ENCODE results near the gene GRIN1. TPM values are rescaled to one million over a fixed set of nuclear protein-coding genes. Genes with fewer than 3 reads are reported as not detected.

GRIN1 gene
- total and polyA plus RNA-seq, 2 of the 13 experiments (the other 11 are each of a cell fraction or from before 2014, with no cell fraction given): 0.13 TPM; not detected in 1

DNA sequence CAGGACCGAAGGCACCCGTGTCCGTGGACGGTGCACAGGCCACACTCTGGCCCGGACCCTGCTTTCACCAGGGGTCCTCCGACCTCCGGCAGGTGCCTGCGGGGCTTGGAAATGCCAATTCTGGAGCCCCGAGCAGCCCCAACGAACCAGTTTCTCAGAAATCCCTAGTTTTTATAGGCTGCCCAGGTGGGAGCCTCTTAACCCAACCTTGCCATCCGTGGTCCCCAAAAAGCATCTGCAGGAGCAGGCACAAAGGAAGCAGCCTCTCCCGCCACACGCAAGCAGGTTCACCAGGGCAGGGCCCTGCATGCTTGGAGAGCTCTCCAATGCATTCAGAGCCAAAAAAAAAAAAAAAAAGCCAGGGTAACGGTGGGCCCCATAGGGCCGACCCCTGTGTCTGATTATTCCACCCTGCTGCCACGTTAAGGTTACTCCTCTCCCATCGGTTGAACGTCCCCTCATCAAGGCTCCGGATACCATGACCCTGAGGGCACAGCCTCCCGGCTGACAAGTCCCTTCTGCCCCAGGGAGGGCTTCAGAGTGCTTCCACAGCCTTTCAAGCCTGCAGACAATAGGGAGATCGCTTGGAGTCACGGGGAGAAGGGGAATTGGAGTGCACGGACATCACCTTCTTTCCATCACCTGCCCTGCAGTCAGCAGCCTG, 62.4 kb downstream of the GRIN1 start (continued):
- TF ChIP-seq, protein P1, sequence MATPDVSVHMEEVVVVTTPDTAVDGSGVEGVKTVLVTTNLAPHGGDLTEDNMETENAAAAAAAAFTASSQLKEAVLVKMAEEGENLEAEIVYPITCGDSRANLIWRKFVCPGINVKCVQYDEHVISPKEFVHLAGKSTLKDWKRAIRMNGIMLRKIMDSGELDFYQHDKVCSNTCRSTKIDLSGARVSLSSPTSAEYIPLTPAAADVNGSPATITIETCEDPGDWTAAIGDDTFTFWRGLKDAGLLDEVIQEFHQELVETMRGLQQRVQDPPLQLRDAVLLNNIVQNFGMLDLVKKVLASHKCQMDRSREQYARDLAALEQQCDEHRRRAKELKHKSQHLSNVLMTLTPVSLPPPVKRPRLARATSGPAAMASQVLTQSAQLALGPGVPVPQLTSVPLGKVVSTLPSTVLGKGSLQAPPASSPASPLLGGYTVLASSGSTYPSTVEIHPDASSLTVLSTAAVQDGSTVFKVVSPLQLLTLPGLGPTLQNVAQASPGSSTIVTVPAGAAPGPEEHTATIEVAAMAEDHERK (CRISPR knock-in tag; IDR thresholded peaks at IDR 0.05; ENCODE audit: low read depth): no peak
- no peak for TF ChIP-seq TBL1XR1 (IDR thresholded peaks at IDR 0.05; ENCODE audit: borderline replicate concordance, low read length, partially characterized antibody)
- peak; percentile 47; the same call in 1 of the 2 replicates for TF ChIP-seq ZSCAN31 (CRISPR knock-in tag; IDR thresholded peaks at IDR 0.05; ENCODE audit: low read depth)
- TF ChIP-seq ZNF547 (CRISPR knock-in tag; IDR thresholded peaks at IDR 0.05): 0 out of 2 replicates have a peak, but pooled peaks have one; percentile 2
- TF ChIP-seq, protein P2, sequence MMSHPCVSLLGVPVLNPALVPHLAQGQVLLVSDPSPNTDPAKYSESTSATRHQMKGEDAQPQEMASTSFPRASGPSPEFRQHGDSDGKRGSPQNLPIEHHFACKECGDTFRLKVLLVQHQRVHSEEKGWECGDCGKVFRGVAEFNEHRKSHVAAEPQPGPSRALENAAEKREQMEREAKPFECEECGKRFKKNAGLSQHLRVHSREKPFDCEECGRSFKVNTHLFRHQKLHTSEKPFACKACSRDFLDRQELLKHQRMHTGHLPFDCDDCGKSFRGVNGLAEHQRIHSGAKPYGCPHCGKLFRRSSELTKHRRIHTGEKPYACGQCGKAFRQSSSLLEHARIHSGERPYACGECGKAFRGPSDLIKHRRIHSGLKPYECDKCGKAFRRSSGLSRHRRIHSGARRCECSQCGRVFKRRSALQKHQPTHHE (CRISPR knock-in tag; IDR thresholded peaks at IDR 0.05; ENCODE audit: borderline replicate concordance): no peak
- peak; percentile 75; the same call in 1 of the 2 replicates for TF ChIP-seq ZNF839 (CRISPR knock-in tag; IDR thresholded peaks at IDR 0.05; ENCODE audit: borderline replicate concordance)
- TF ChIP-seq, protein P3, sequence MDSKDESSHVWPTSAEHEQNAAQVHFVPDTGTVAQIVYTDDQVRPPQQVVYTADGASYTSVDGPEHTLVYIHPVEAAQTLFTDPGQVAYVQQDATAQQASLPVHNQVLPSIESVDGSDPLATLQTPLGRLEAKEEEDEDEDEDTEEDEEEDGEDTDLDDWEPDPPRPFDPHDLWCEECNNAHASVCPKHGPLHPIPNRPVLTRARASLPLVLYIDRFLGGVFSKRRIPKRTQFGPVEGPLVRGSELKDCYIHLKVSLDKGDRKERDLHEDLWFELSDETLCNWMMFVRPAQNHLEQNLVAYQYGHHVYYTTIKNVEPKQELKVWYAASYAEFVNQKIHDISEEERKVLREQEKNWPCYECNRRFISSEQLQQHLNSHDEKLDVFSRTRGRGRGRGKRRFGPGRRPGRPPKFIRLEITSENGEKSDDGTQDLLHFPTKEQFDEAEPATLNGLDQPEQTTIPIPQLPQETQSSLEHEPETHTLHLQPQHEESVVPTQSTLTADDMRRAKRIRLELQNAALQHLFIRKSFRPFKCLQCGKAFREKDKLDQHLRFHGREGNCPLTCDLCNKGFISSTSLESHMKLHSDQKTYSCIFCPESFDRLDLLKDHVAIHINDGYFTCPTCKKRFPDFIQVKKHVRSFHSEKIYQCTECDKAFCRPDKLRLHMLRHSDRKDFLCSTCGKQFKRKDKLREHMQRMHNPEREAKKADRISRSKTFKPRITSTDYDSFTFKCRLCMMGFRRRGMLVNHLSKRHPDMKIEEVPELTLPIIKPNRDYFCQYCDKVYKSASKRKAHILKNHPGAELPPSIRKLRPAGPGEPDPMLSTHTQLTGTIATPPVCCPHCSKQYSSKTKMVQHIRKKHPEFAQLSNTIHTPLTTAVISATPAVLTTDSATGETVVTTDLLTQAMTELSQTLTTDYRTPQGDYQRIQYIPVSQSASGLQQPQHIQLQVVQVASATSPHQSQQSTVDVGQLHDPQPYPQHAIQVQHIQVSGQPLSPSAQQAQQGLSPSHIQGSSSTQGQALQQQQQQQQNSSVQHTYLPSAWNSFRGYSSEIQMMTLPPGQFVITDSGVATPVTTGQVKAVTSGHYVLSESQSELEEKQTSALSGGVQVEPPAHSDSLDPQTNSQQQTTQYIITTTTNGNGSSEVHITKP (CRISPR knock-in tag; IDR thresholded peaks at IDR 0.05; ENCODE audit: low read depth): peak; percentile 11
- no peak for TF ChIP-seq MAFG (CRISPR knock-in tag; IDR thresholded peaks at IDR 0.05)
- TF ChIP-seq, protein P4, sequence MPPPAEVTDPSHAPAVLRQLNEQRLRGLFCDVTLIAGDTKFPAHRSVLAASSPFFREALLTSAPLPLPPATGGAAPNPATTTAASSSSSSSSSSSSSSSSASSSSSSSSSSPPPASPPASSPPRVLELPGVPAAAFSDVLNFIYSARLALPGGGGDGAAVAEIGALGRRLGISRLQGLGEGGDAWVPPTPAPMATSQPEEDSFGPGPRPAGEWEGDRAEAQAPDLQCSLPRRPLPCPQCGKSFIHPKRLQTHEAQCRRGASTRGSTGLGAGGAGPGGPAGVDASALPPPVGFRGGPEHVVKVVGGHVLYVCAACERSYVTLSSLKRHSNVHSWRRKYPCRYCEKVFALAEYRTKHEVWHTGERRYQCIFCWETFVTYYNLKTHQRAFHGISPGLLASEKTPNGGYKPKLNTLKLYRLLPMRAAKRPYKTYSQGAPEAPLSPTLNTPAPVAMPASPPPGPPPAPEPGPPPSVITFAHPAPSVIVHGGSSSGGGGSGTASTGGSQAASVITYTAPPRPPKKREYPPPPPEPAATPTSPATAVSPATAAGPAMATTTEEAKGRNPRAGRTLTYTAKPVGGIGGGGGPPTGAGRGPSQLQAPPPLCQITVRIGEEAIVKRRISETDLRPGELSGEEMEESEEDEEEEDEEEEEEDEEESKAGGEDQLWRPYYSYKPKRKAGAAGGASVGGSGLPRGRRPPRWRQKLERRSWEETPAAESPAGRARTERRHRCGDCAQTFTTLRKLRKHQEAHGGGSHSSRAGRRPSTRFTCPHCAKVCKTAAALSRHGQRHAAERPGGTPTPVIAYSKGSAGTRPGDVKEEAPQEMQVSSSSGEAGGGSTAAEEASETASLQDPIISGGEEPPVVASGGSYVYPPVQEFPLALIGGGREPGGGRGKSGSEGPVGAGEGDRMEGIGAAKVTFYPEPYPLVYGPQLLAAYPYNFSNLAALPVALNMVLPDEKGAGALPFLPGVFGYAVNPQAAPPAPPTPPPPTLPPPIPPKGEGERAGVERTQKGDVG (CRISPR knock-in tag; IDR thresholded peaks at IDR 0.05; ENCODE audit: borderline replicate concordance): no peak
- TF ChIP-seq AKAP8 (CRISPR knock-in tag; IDR thresholded peaks at IDR 0.05): peak; percentile 53
- peak; percentile 3; the same call in 1 of the 2 replicates for TF ChIP-seq MEF2D (CRISPR knock-in tag; IDR thresholded peaks at IDR 0.05)
- TF ChIP-seq ZNF441 (CRISPR knock-in tag; IDR thresholded peaks at IDR 0.05; ENCODE audit: borderline replicate concordance): no peak
- TF ChIP-seq ZIK1 (CRISPR knock-in tag; IDR thresholded peaks at IDR 0.05; ENCODE audit: borderline replicate concordance, low read depth): no peak
- TF ChIP-seq ZNF296 (CRISPR knock-in tag; conservative IDR thresholded peaks at IDR 0.05): no peak
- no peak for TF ChIP-seq ZEB1 (IDR thresholded peaks at IDR 0.05; ENCODE audit: insufficient replicate concordance, low read depth)
- no peak for TF ChIP-seq RXRB (CRISPR knock-in tag; IDR thresholded peaks at IDR 0.05; ENCODE audit: borderline replicate concordance)
- TF ChIP-seq, protein P5, sequence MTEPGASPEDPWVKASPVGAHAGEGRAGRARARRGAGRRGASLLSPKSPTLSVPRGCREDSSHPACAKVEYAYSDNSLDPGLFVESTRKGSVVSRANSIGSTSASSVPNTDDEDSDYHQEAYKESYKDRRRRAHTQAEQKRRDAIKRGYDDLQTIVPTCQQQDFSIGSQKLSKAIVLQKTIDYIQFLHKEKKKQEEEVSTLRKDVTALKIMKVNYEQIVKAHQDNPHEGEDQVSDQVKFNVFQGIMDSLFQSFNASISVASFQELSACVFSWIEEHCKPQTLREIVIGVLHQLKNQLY (CRISPR knock-in tag; IDR thresholded peaks at IDR 0.05): no peak
- TF ChIP-seq HNRNPUL1 (IDR thresholded peaks at IDR 0.05; ENCODE audit: low read depth, low read length): no peak

Data from HepG2 (cell line).